Sigmoid colon (tissue), 7 donors: ENCODE data around the gene FBLN1. TPM values are rescaled to one million over a fixed set of nuclear protein-coding genes. Genes with fewer than 3 reads are reported as not detected.

Experiments
- DNase-seq: peaks from one replicate; pipeline ENCODE4 v3.0.0-alpha.2; 2019
- H3K27ac ChIP-seq, 4 donors: fragments of 200-600 bp; sonication (generic); one replicate each; pipeline ENCODE4 v1.5.1; 2016 to 2019; ENCODE audit warnings: mild to moderate bottlenecking in 1 of 4
- H3K27me3 ChIP-seq, 3 donors: fragments of 200-600 bp; sonication (generic); one replicate each; pipeline ENCODE4 v1.5.1; 2019; ENCODE audit warnings: mild to moderate bottlenecking in 1 of 3
- H3K36me3 ChIP-seq, 4 donors: fragments of 200-600 bp; sonication (generic); one replicate each; pipeline ENCODE4 v1.5.1; 2016 to 2019
- H3K4me1 ChIP-seq, 4 donors: fragments of 200-600 bp; sonication (generic); one replicate each; pipeline ENCODE4 v1.5.1; 2017 to 2019
- H3K4me3 ChIP-seq, 4 donors: fragments of 200-600 bp; sonication (generic); one replicate each; pipeline ENCODE4 v1.5.1; 2017 to 2019; ENCODE audit warnings: mild to moderate bottlenecking in 2 of 4, moderate library complexity in 1 of 4
- H3K9me3 ChIP-seq, 4 donors: fragments of 200-600 bp in 3 of 4; sonication (generic) in 3 of 4; one replicate each; pipeline versions ENCODE4 v1.5.1 to v1.6.1; 2013 to 2019
- CTCF ChIP-seq, 4 experiments: fragments of 450-650 bp in 3 of 4; fragments of 200-600 bp in 1 of 4; IDR thresholded peaks; one replicate each; pipeline ENCODE4 v1.5.1; 2016 to 2019; ENCODE audit warnings: antibody characterized with exemption in 4 of 4, mild to moderate bottlenecking in 3 of 4, moderate library complexity in 2 of 4
- EP300 ChIP-seq, 4 donors: sonication (generic); formaldehyde crosslinking; IDR thresholded peaks; one replicate each; pipeline ENCODE4 v1.6.1; 2017; ENCODE audit warnings: antibody characterized with exemption in 4 of 4
- POLR2A ChIP-seq, 2 donors: fragments of 450-650 bp; IDR thresholded peaks; one replicate each; pipeline ENCODE4 v1.6.1; 2016; ENCODE audit warnings: antibody characterized with exemption in 2 of 2, mild to moderate bottlenecking in 2 of 2, moderate library complexity in 2 of 2
- POLR2AphosphoS5 ChIP-seq, 4 donors: sonication (generic); formaldehyde crosslinking; IDR thresholded peaks; one replicate each; pipeline ENCODE4 v1.6.1; 2017; ENCODE audit warnings: antibody characterized with exemption in 4 of 4
- WGBS, 2 donors: extraction: QIAGEN DNeasy Blood & Tissue Kit; methylation state at CpG; one replicate each; pipeline ENCODE4 v1.1.7; 2013; 5-methylcytosine and 5-hydroxymethylcytosine counted together
- intact Hi-C: fragments of 100-400 bp; cut with DNase I; formaldehyde crosslinking; loops from one replicate; pipeline ENCODE4 v1.15.1; 2023
- polyA plus RNA-seq, 3 donors: library from polyadenylated mRNA; stranded (reverse); fragments of 200-250 nt; gene quantifications; one replicate each; pipeline ENCODE4 v1.2.3, GENCODE V29; 2013
- total RNA-seq, 4 donors: library from RNA; depleted of rRNA; stranded (reverse); fragments of >200 nt; gene quantifications; one replicate each; pipeline ENCODE4 v1.1.0, GENCODE V29; 2016
- donor health status: healthy with polysubstance abuse.
- donor health status: Bipolar disorder and iron deficiency.
- donor health status: healthy.

The FBLN1 gene
- total and polyA plus RNA-seq, 7 donors = 9.0 to 230 (median 123) TPM

- intact Hi-C loops = no loop called here
- no peak overlapping the region for H3K4me3 ChIP-seq
- WGBS, 2 donors = 54 to 67% methylated on average over 8 of the region's 8 CpGs
These were observed 33.2 kb upstream of the FBLN1 start for GRCh38 chr22:45469281-45470073.

GRCh38 chr22:45470871-45471270 is 31.8 kb upstream of the FBLN1 start:
- 84 to 86% methylated on average over 11 of the region's 11 CpGs for WGBS, 2 donors
- DNase-seq = peak; percentile 52
- H3K36me3 ChIP-seq = no peaks in the 10 kb centered on the region

More at GRCh38 chr22:45469281-45470073, 33.2 kb upstream of the FBLN1 start:
- DNase-seq = peak; percentile 15
- TF ChIP-seq POLR2AphosphoS5 (IDR thresholded peaks at IDR 0.05) = no peak
- no peak for TF ChIP-seq CTCF (IDR thresholded peaks at IDR 0.05)
- no peak for TF ChIP-seq POLR2A (IDR thresholded peaks at IDR 0.05)
- no peak for TF ChIP-seq EP300 (IDR thresholded peaks at IDR 0.05)
- H3K27me3 ChIP-seq = no peaks in the 10 kb centered on the region
- H3K4me1 ChIP-seq = no peaks in the 10 kb centered on the region
- peaks cover 0 to 5% (median 0%) of the 10 kb centered on the region in 4 donors for H3K9me3 ChIP-seq
- no peaks in the 10 kb centered on the region for H3K36me3 ChIP-seq
- peak overlapping the region in 2 of 4 donors; percentile 24 to 26 for H3K27ac ChIP-seq

GRCh38 chr22:45472426-45472825 is 30.3 kb upstream of the FBLN1 start:
- WGBS, 2 donors = 90 to 97% methylated on average over 3 of the region's 3 CpGs
- Histone ChIP-seq H3K4me3 (no peak overlapping the region), H3K27me3 (peaks cover 0 to 4% (median 0%) of the 10 kb centered on the region in 3 donors), H3K9me3 (no peaks in the 10 kb centered on the region), H3K36me3 (no peaks in the 10 kb centered on the region), H3K4me1 (no peaks in the 10 kb centered on the region), H3K27ac (no peak overlapping the region)
- intact Hi-C loops = no loop called here
- TF ChIP-seq POLR2A (IDR thresholded peaks at IDR 0.05) (no peak), CTCF (IDR thresholded peaks at IDR 0.05) (no peak), EP300 (IDR thresholded peaks at IDR 0.05) (no peak), POLR2AphosphoS5 (IDR thresholded peaks at IDR 0.05) (no peak)
- no peak for DNase-seq

More at GRCh38 chr22:45470871-45471270, 31.8 kb upstream of the FBLN1 start:
- no peak overlapping the region for H3K27ac ChIP-seq
- no peak overlapping the region for H3K4me3 ChIP-seq
- intact Hi-C loops = no loop called here
- TF ChIP-seq POLR2A (IDR thresholded peaks at IDR 0.05) (no peak), EP300 (IDR thresholded peaks at IDR 0.05) (no peak), CTCF (IDR thresholded peaks at IDR 0.05) (no peak), POLR2AphosphoS5 (IDR thresholded peaks at IDR 0.05) (no peak)
- H3K4me1 ChIP-seq = no peaks in the 10 kb centered on the region
- H3K27me3 ChIP-seq = no peaks in the 10 kb centered on the region
- peaks cover 0 to 5% (median 0%) of the 10 kb centered on the region in 4 donors for H3K9me3 ChIP-seq

- H3K4me1 ChIP-seq = no peaks in the 10 kb centered on the region
- WGBS, 2 donors = 75 to 89% methylated on average over 6 of the region's 6 CpGs
- no peaks in the 10 kb centered on the region for H3K36me3 ChIP-seq
- DNase-seq = no peak
- no peaks in the 10 kb centered on the region for H3K9me3 ChIP-seq
- peaks cover 0 to 4% (median 0%) of the 10 kb centered on the region in 3 donors for H3K27me3 ChIP-seq
- no peak for TF ChIP-seq POLR2AphosphoS5 (IDR thresholded peaks at IDR 0.05)
- no peak for TF ChIP-seq POLR2A (IDR thresholded peaks at IDR 0.05)
- TF ChIP-seq EP300 (IDR thresholded peaks at IDR 0.05) = no peak
- TF ChIP-seq CTCF (IDR thresholded peaks at IDR 0.05) = no peak
- intact Hi-C loops = no loop called here
- H3K4me3 ChIP-seq = no peak overlapping the region
- no peak overlapping the region for H3K27ac ChIP-seq
These were observed 29.0 kb upstream of the FBLN1 start for GRCh38 chr22:45473626-45474237.
